ENCODE data around the gene ATP9A.

GRCh38 chr20:51588762-51589161, 179.4 kb downstream of the ATP9A start:
- TF ChIP-seq, protein P1, sequence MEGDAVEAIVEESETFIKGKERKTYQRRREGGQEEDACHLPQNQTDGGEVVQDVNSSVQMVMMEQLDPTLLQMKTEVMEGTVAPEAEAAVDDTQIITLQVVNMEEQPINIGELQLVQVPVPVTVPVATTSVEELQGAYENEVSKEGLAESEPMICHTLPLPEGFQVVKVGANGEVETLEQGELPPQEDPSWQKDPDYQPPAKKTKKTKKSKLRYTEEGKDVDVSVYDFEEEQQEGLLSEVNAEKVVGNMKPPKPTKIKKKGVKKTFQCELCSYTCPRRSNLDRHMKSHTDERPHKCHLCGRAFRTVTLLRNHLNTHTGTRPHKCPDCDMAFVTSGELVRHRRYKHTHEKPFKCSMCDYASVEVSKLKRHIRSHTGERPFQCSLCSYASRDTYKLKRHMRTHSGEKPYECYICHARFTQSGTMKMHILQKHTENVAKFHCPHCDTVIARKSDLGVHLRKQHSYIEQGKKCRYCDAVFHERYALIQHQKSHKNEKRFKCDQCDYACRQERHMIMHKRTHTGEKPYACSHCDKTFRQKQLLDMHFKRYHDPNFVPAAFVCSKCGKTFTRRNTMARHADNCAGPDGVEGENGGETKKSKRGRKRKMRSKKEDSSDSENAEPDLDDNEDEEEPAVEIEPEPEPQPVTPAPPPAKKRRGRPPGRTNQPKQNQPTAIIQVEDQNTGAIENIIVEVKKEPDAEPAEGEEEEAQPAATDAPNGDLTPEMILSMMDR (conservative IDR thresholded peaks at IDR 0.05 in 1 of 2, IDR thresholded peaks at IDR 0.05 in 1 of 2; ENCODE audit: extremely low read depth in 1 of 2, insufficient read depth in 1 of 2, low read depth in 1 of 2, low read length in 2 of 2), result no peak
- no peak for TF ChIP-seq EZH2 (IDR thresholded peaks at IDR 0.05; ENCODE audit: borderline replicate concordance, low read length)

Data from mammary epithelial cell (primary cell).